Smooth muscle cell (in vitro differentiated cells): ENCODE data around the gene TBC1D16. TPM values are rescaled to one million over a fixed set of nuclear protein-coding genes. Genes with fewer than 3 reads are reported as not detected.

Source experiments
- DNase-seq: peaks from one replicate; lab custom pipeline; 2025; ENCODE audit not compliant: unreplicated experiment; lab: John Stamatoyannopoulos, UW
- H2AFZ ChIP-seq: fragments of 200-600 bp; sonication (generic); 2 replicates; pipeline ENCODE4 v1.6.0; 2016; ENCODE audit warnings: antibody characterized with exemption, low read depth, mild to moderate bottlenecking
- H3F3A ChIP-seq: fragments of 200-600 bp; sonication (generic); 2 replicates; pipeline ENCODE4 v1.6.0; 2017; ENCODE audit warnings: antibody characterized with exemption, low read depth
- H3K27ac ChIP-seq: fragments of 200-600 bp; sonication (generic); 2 replicates; pipeline ENCODE4 v1.5.1; 2016; ENCODE audit warnings: low read depth, mild to moderate bottlenecking
- H3K27me3 ChIP-seq: fragments of 200-600 bp; sonication (generic); 2 replicates; pipeline ENCODE4 v1.6.1; 2016; ENCODE audit warnings: low read depth, mild to moderate bottlenecking
- H3K36me3 ChIP-seq: fragments of 200-600 bp; sonication (generic); 2 replicates; pipeline ENCODE4 v1.5.1; 2016; ENCODE audit warnings: low read depth
- H3K4me1 ChIP-seq: fragments of 200-600 bp; sonication (generic); 2 replicates; pipeline ENCODE4 v1.5.1; 2016; ENCODE audit warnings: low read depth
- H3K4me2 ChIP-seq: fragments of 200-600 bp; sonication (generic); 2 replicates; pipeline ENCODE4 v1.6.0; 2016; ENCODE audit warnings: mild to moderate bottlenecking
- H3K4me3 ChIP-seq: fragments of 200-600 bp; sonication (generic); 2 replicates; pipeline ENCODE4 v1.5.1; 2016; ENCODE audit warnings: mild to moderate bottlenecking
- H3K79me2 ChIP-seq: fragments of 200-600 bp; sonication (generic); 2 replicates; pipeline ENCODE4 v1.6.0; 2016; ENCODE audit warnings: low read depth, mild to moderate bottlenecking
- H3K9ac ChIP-seq: fragments of 200-600 bp; sonication (generic); 2 replicates; pipeline ENCODE4 v1.6.0; 2016; ENCODE audit warnings: low read depth
- H3K9me3 ChIP-seq: fragments of 200-600 bp; sonication (generic); replicated peaks from 2 replicates; pipeline ENCODE4 v1.5.1; 2016; ENCODE audit warnings: low read depth
- H4K20me1 ChIP-seq: fragments of 200-600 bp; sonication (generic); 2 replicates; pipeline ENCODE4 v1.6.0; 2016; ENCODE audit warnings: low read depth
- WGBS: methylation state at CpG from one replicate; pipeline ENCODE4 v1.1.7; 2016; ENCODE audit warnings: low lambda C conversion rate; 5-methylcytosine and 5-hydroxymethylcytosine counted together
- polyA plus RNA-seq: library from polyadenylated mRNA; unstranded; fragments of >200 nt; fragmentation: Nextera tagmentation; extraction: Ambion mirVana; gene quantifications from 2 replicates; pipeline ENCODE4 v1.2.1, GENCODE V29; 2016
- total RNA-seq: library from RNA; depleted of rRNA; stranded (reverse); fragments of >200 nt; gene quantifications from 2 replicates; pipeline ENCODE4 v1.2.3, GENCODE V29; 2014
- TF ChIP-seq, protein P1 (sequence below): fragments of 200-600 bp; sonication (generic); IDR thresholded peaks from 2 replicates; pipeline ENCODE4 v1.5.1; 2017; ENCODE audit warnings: borderline replicate concordance, mild to moderate bottlenecking, antibody characterized with exemption; ENCODE audit not compliant: insufficient read depth, poor library complexity, severe bottlenecking

TBC1D16 gene
- total and polyA plus RNA-seq, 2 experiments from 2014 or later: 17.4 to 24.6 TPM

DNA sequence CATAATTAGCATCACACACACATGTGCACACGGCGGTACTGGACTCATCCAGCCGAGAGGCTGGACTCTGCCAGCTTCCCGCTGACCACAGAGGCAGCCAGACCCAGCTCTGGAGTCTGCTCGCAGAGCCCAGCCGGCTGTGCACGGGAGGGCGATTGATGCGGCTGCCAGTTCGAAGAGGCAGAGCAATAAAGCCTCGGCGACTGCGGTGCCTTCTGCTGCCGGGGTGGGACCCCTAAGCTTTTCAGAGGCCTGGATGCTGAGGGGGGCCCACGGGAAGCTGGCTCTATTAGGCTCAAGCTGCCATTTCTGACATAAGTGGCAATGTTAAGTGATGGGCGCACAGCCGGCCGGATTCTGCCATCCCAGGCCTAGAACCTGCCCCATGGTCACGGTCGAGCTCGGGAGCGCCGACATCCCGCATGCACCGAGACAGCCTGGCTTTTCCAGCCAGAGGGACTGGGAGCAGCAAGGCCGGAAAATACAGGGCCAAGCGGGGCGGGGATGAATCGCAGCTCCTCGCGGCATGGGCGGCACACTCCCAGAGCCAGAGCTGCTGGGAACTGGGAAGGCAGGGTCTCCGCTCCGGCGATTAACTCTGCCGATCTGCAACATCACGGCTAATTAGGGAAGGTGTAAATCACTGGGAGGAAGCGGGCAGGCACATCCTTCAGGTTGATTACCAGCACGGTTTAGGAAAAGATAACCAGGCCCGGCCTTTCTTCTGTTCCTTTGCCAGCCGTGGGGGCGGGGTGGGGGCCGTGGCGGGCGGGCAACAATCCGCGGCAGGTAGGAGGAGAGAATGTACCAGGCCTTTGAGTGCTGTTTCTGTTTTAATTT lies 57.7 kb downstream of the TBC1D16 start:
- Histone ChIP-seq H3K36me3 (no peaks in the 10 kb centered on the region), H2AFZ (no peak overlapping the region), H3K9me3 (no peaks in the 10 kb centered on the region), H3K9ac (no peak overlapping the region), H3K27ac (no peak overlapping the region), H3K4me1 (peaks cover 10% of the 10 kb centered on the region), H3K27me3 (no peaks in the 10 kb centered on the region), H3K79me2 (peaks cover 23% of the 10 kb centered on the region), H3K4me3 (no peak overlapping the region), H3F3A (no peaks in the 10 kb centered on the region), H3K4me2 (no peak overlapping the region), H4K20me1 (peaks cover 90% of the 10 kb centered on the region)
- WGBS: 95% methylated on average over 47 of the region's 47 CpGs
- DNase-seq: no peak
- TF ChIP-seq, protein P1, sequence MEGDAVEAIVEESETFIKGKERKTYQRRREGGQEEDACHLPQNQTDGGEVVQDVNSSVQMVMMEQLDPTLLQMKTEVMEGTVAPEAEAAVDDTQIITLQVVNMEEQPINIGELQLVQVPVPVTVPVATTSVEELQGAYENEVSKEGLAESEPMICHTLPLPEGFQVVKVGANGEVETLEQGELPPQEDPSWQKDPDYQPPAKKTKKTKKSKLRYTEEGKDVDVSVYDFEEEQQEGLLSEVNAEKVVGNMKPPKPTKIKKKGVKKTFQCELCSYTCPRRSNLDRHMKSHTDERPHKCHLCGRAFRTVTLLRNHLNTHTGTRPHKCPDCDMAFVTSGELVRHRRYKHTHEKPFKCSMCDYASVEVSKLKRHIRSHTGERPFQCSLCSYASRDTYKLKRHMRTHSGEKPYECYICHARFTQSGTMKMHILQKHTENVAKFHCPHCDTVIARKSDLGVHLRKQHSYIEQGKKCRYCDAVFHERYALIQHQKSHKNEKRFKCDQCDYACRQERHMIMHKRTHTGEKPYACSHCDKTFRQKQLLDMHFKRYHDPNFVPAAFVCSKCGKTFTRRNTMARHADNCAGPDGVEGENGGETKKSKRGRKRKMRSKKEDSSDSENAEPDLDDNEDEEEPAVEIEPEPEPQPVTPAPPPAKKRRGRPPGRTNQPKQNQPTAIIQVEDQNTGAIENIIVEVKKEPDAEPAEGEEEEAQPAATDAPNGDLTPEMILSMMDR: no peak

DNA sequence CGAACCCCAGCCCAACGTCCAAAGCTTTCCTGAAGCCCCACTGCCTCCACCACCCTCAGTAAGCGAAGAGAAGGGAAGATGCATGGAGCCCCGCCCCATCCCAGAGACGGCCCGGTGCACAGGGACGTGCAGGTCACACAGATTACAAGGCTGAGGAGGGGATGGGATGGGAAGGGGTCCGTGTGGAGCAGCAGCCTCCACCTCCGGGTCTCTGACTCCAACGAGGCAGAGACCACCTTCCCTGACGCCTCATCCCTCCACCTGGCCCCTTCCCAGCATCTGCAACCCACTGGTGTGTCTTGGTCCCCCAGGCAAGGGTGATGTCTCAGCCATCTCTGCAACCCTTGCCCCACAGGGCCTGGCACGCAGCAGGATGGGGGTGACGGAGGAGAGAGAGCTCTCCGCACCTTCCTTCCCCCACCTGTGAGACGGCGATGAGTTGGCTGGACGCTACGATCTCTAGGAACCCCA lies 58.5 kb downstream of the TBC1D16 start:
- WGBS: 95% methylated on average over 18 of the region's 18 CpGs
- Histone ChIP-seq H3K4me2 (no peak overlapping the region), H3F3A (no peaks in the 10 kb centered on the region), H3K4me3 (no peak overlapping the region), H3K9ac (no peak overlapping the region), H3K27me3 (no peaks in the 10 kb centered on the region), H3K79me2 (peaks cover 16% of the 10 kb centered on the region), H3K9me3 (no peaks in the 10 kb centered on the region), H2AFZ (no peak overlapping the region), H3K4me1 (peaks cover 10% of the 10 kb centered on the region), H3K27ac (no peak overlapping the region), H4K20me1 (peaks cover 82% of the 10 kb centered on the region), H3K36me3 (no peaks in the 10 kb centered on the region)
- TF ChIP-seq, protein P1: no peak
- no peak for DNase-seq

DNA sequence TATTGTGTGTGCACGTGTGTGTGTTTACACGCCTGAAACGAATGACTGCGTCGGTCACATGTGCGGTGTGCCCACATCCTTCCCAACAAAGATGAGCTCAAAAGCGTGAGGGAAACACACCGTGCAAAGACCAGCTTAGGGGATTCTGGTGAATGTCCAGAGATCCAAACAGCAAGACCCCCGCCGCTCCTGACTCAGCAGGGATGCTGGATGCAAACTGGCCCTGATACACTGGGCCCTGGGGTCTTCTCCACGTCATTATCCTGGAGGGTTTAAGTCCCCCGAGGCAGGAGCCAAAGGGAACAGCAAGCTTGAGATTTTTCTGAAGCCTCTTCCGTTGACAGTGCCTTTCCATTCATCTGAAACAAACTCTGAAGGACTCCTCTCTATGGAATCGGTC lies 59.2 kb downstream of the TBC1D16 start:
- Histone ChIP-seq H3K4me1 (peaks cover 6% of the 10 kb centered on the region), H3K27ac (no peak overlapping the region), H3K27me3 (no peaks in the 10 kb centered on the region), H3F3A (no peaks in the 10 kb centered on the region), H2AFZ (no peak overlapping the region), H3K4me3 (no peak overlapping the region), H3K36me3 (no peaks in the 10 kb centered on the region), H3K4me2 (no peak overlapping the region), H4K20me1 (peaks cover 76% of the 10 kb centered on the region), H3K79me2 (peaks cover 16% of the 10 kb centered on the region), H3K9ac (no peak overlapping the region), H3K9me3 (no peaks in the 10 kb centered on the region)
- no peak for DNase-seq
- 95% methylated on average over 14 of the region's 14 CpGs for WGBS
- TF ChIP-seq, protein P1: no peak
